Neural crest cell (in vitro differentiated cells): ENCODE measurements around the gene VAPA. TPM values are rescaled to one million over a fixed set of nuclear protein-coding genes. Genes with fewer than 3 reads are reported as not detected.

Experiments
- DNase-seq: peaks from one replicate; pipeline ENCODE4 v3.0.0; 2021; ENCODE audit warnings: low read depth, mixed read lengths, low spot score
- H3K27ac Mint-ChIP-seq: one replicate; pipeline ENCODE4 v1.8.0; 2021; ENCODE audit warnings: mild to moderate bottlenecking, mixed read lengths; ENCODE audit not compliant: unreplicated experiment
- H3K27me3 Mint-ChIP-seq: 2 replicates; pipeline ENCODE4 v1.8.0; 2021; ENCODE audit warnings: low read depth, mild to moderate bottlenecking, mixed read lengths
- H3K36me3 Mint-ChIP-seq: 2 replicates; pipeline ENCODE4 v1.8.0; 2021; ENCODE audit warnings: low read depth, mild to moderate bottlenecking, mixed read lengths
- H3K4me1 Mint-ChIP-seq: 2 replicates; pipeline ENCODE4 v1.8.0; 2021; ENCODE audit warnings: mixed read lengths
- H3K4me3 Mint-ChIP-seq: one replicate; pipeline ENCODE4 v1.8.0; 2021; ENCODE audit warnings: mild to moderate bottlenecking, mixed read lengths
- H3K9me3 Mint-ChIP-seq: 2 replicates; pipeline ENCODE4 v1.8.0; 2021; ENCODE audit warnings: mixed read lengths
- total RNA-seq: library from RNA; stranded (reverse); gene quantifications from 2 replicates; pipeline ENCODE4 v1.2.1, GENCODE V29; 2021
- TF ChIP-seq, protein P1 (sequence below): fragments of 200-600 bp; sonication (generic); conservative IDR thresholded peaks from 2 replicates; pipeline ENCODE4 v1.5.0; 2021; ENCODE audit warnings: antibody characterized with exemption, mild to moderate bottlenecking

VAPA gene
- total RNA-seq, 1 donor from 2014 or later = 125 TPM

DNA sequence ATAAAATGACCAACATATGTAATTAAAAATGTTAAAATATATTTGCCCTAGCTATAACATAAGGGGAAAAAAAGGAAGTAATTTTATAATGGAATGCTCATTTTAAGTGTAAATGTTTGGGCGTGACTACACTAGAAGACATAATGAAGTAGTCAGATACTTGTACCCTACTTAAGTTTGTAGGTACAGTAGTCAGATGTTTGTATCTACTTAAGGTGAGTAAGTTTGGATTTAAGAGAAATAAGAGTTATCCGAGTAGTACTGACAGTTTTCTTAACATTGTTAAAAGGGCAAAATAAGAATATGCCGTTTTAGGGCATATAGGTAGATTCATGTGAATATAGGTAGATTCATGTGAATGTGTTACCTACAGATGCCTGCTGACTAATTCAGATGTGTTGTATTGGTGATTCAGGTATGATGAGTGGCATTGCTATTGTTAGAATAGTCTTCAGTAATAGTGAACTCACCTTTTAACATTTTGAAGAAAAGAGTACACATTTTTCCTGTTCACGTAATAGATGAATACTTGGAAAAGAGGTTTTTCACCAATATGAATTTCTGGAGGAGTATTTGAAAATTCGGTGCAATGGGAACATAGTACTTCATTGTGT, 14.9 kb downstream of the VAPA start:
- Mint-ChIP-seq H3K4me1 (peaks cover 59% of the 10 kb centered on the region), H3K27ac (no peak overlapping the region), H3K36me3 (peaks cover 8% of the 10 kb centered on the region), H3K27me3 (no peaks in the 10 kb centered on the region), H3K9me3 (no peaks in the 10 kb centered on the region), H3K4me3 (no peak overlapping the region)
- DNase-seq = no peak
- TF ChIP-seq, protein P1, sequence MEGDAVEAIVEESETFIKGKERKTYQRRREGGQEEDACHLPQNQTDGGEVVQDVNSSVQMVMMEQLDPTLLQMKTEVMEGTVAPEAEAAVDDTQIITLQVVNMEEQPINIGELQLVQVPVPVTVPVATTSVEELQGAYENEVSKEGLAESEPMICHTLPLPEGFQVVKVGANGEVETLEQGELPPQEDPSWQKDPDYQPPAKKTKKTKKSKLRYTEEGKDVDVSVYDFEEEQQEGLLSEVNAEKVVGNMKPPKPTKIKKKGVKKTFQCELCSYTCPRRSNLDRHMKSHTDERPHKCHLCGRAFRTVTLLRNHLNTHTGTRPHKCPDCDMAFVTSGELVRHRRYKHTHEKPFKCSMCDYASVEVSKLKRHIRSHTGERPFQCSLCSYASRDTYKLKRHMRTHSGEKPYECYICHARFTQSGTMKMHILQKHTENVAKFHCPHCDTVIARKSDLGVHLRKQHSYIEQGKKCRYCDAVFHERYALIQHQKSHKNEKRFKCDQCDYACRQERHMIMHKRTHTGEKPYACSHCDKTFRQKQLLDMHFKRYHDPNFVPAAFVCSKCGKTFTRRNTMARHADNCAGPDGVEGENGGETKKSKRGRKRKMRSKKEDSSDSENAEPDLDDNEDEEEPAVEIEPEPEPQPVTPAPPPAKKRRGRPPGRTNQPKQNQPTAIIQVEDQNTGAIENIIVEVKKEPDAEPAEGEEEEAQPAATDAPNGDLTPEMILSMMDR = no peak

DNA sequence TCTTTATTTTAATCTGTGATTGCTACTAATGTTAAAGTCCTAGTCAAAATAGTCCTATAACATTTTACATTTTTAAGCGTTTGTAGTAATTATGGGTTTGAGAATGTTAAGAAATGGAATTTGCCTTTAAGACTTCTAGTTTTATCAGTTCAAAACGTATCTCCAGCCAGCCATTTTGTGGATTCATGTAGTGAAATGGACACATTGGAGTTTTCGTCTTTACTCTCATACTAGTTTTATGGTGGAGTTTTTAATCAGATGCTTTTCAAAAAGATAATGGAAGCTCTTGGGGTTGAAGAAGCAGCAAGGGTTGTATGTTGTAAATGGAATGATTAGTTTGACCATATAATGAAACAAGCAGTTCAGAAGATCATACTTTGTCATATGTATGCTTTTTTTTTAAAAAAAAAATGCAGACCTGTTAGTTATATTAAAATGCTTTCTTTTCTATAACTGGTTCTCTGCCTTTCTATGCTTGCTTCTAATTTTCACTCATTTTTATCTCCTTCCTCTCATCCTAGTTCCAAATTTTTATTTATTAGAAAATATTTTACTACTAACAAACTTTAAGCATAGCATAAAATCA, 16.6 kb downstream of the VAPA start:
- H3K9me3 Mint-ChIP-seq = no peaks in the 10 kb centered on the region
- no peak overlapping the region for H3K4me3 Mint-ChIP-seq

DNA sequence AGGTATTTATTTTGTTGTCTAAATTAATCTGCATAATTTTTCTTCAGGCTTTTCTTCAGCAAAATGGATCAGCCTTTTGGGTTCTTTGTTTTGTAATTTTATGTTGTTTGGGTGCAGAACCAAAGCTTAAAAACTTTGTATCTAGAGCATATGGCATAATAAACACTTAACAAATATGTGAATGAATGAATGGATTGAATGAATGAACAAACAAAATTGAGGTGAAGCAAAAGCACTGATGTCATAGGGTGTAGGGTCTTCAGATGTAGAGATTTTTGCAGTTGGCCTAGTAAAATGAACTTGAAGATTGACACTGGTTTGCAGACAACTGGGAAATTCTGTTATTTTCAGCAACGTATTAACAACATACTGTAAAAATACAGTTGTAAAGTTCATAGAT, 17.3 kb downstream of the VAPA start:
- no peaks in the 10 kb centered on the region for H3K27me3 Mint-ChIP-seq
- peaks cover 8% of the 10 kb centered on the region for H3K36me3 Mint-ChIP-seq
- H3K4me1 Mint-ChIP-seq = peaks cover 40% of the 10 kb centered on the region
- TF ChIP-seq, protein P1 = no peak
- H3K27ac Mint-ChIP-seq = peak overlapping the region; percentile 35
- H3K4me3 Mint-ChIP-seq = no peak overlapping the region
- no peaks in the 10 kb centered on the region for H3K9me3 Mint-ChIP-seq
- DNase-seq = no peak

More for the DNA sequence above, 16.6 kb downstream of the VAPA start:
- no peak for DNase-seq
- peaks cover 47% of the 10 kb centered on the region for H3K4me1 Mint-ChIP-seq
- H3K27ac Mint-ChIP-seq = peak overlapping the region; percentile 27
- TF ChIP-seq, protein P1 = no peak
- no peaks in the 10 kb centered on the region for H3K27me3 Mint-ChIP-seq
- peaks cover 8% of the 10 kb centered on the region for H3K36me3 Mint-ChIP-seq

DNA sequence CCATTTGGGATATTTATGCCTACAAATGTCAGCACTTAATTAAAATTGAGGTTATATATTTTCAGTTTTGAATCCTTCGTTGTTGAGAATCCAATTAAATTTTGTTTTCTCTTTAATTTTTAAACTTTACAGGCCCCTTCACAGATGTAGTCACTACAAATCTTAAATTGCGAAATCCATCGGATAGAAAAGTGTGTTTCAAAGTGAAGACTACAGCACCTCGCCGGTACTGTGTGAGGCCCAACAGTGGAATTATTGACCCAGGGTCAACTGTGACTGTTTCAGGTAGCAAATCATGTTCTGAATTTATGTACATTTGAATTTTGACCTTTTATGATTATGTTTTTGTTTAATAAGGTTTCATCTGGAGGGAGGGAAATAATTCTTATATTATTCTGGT, 17.9 kb downstream of the VAPA start:
- Mint-ChIP-seq H3K27me3 (no peaks in the 10 kb centered on the region), H3K4me3 (no peak overlapping the region), H3K4me1 (peaks cover 34% of the 10 kb centered on the region), H3K9me3 (no peaks in the 10 kb centered on the region), H3K27ac (no peak overlapping the region), H3K36me3 (peaks cover 8% of the 10 kb centered on the region)
- no peak for DNase-seq
- TF ChIP-seq, protein P1 = no peak

DNA sequence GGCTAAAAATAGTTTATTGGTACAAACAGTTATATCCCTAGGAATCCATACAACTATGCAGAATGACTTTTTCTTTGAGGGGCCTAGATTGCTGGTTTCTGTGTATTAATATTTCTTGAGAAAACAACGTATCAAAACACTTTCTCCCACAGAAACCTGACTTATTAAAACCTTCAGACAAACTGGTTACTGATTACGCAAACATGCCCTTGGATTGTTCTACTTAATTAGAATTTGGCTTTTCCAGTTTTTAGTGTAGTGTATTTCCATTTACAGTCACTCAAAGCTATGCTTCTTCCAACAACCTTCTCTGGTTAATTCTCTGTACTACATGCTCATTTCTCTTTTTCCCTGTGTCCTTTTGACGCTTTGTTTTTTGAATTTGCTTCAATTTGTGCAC, 20.0 kb downstream of the VAPA start:
- Mint-ChIP-seq H3K27ac (peak overlapping the region; percentile 78), H3K9me3 (no peaks in the 10 kb centered on the region), H3K27me3 (no peaks in the 10 kb centered on the region), H3K4me1 (peaks cover 14% of the 10 kb centered on the region), H3K4me3 (no peak overlapping the region), H3K36me3 (peaks cover 12% of the 10 kb centered on the region)
- TF ChIP-seq, protein P1 = no peak
- no peak for DNase-seq
